ENCODE measurements around the gene RBM44.

The RBM44 gene

GRCh38 chr2:237883951-237884446 lies 85.4 kb downstream of the RBM44 start:
- peak overlapping the region; percentile 45 for H3K9ac ChIP-seq (ENCODE audit: low read length)
- no peaks in the 10 kb centered on the region for H3K27me3 ChIP-seq (ENCODE audit: control insufficient read depth in 1 of 2, insufficient read depth in 2 of 2, low read length in 2 of 2)
- H3K4me3 ChIP-seq (ENCODE audit: low read depth in 1 of 2, low read length in 2 of 2), result no peak overlapping the region

GRCh38 chr2:237884681-237885080 lies 86.1 kb downstream of the RBM44 start:
- Histone ChIP-seq H3K27ac (ENCODE audit: low read depth, low read length) (peak overlapping the region; percentile 91), H3K9me3 (ENCODE audit: low read length) (no peaks in the 10 kb centered on the region), H3K4me1 (ENCODE audit: insufficient read depth, low read length) (peaks cover 65% of the 10 kb centered on the region), H3K36me3 (ENCODE audit: insufficient read depth, low read length) (peaks cover 22% of the 10 kb centered on the region), H3K9ac (ENCODE audit: low read length) (peak overlapping the region; percentile 77), H3K4me3 (ENCODE audit: low read depth in 1 of 2, low read length in 2 of 2) (no peak overlapping the region), H3K27me3 (ENCODE audit: control insufficient read depth in 1 of 2, insufficient read depth in 2 of 2, low read length in 2 of 2) (no peaks in the 10 kb centered on the region)

More at GRCh38 chr2:237883951-237884446, 85.4 kb downstream of the RBM44 start:
- peaks cover 65% of the 10 kb centered on the region for H3K4me1 ChIP-seq (ENCODE audit: insufficient read depth, low read length)
- peaks cover 22% of the 10 kb centered on the region for H3K36me3 ChIP-seq (ENCODE audit: insufficient read depth, low read length)
- H3K27ac ChIP-seq (ENCODE audit: low read depth, low read length), result peak overlapping the region; percentile 91
- H3K9me3 ChIP-seq (ENCODE audit: low read length), result no peaks in the 10 kb centered on the region

DNA sequence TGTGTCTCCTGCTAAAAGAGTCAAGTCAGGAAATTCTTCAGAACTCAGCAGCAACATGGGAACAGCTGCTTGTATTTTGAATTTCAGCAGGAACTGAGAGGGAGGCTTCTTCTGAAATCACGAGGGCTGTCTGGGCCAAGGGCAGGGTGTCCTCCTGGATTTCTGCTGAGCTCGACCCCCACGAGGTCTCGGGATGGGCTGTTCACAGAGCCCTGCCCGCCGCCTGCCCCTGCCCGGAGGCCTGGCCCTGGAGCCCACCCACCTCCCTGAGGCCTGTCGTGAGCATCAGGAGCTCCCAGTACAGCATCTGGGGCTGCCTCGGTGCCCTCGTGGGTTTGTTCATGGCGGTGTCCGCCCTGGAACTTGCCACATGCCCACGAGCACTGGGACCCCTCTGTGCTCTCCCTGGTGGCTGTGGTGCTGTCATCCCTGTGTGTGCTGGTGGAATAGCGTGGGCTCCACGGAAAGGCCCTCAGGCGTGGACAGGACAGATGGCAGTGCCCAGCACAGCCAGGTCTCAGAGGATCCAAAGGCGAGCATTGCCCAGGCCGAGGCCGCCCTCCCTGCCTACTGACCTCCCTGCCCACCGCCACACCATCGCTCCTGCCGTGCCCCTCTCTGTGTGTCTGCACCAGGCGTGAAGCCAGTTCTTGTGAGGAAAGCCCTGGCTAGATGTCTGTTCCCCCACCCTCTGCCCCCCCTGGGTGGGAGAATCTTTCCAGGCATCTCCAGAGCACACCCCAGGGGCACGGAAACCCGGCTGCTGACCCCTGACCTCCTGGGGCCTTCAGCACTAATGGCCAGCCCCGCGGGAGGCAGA lies 86.7 kb downstream of the RBM44 start:
- Histone ChIP-seq H3K9ac (ENCODE audit: low read length) (peak overlapping the region; percentile 77), H3K27ac (ENCODE audit: low read depth, low read length) (peak overlapping the region; percentile 91)

GRCh38 chr2:237885931-237886684 lies 87.5 kb downstream of the RBM44 start:
- peak overlapping the region; percentile 77 for H3K9ac ChIP-seq (ENCODE audit: low read length)
- H3K4me1 ChIP-seq (ENCODE audit: insufficient read depth, low read length), result peaks cover 65% of the 10 kb centered on the region
- H3K9me3 ChIP-seq (ENCODE audit: low read length), result no peaks in the 10 kb centered on the region
- peak overlapping the region; percentile 91 for H3K27ac ChIP-seq (ENCODE audit: low read depth, low read length)
- H3K27me3 ChIP-seq (ENCODE audit: control insufficient read depth in 1 of 2, insufficient read depth in 2 of 2, low read length in 2 of 2), result no peaks in the 10 kb centered on the region
- no peak overlapping the region for H3K4me3 ChIP-seq (ENCODE audit: low read depth in 1 of 2, low read length in 2 of 2)
- peaks cover 12% of the 10 kb centered on the region for H3K36me3 ChIP-seq (ENCODE audit: insufficient read depth, low read length)

More for the DNA sequence above, 86.7 kb downstream of the RBM44 start:
- H3K9me3 ChIP-seq (ENCODE audit: low read length), result no peaks in the 10 kb centered on the region
- peaks cover 65% of the 10 kb centered on the region for H3K4me1 ChIP-seq (ENCODE audit: insufficient read depth, low read length)
- H3K4me3 ChIP-seq (ENCODE audit: low read depth in 1 of 2, low read length in 2 of 2), result no peak overlapping the region
- H3K36me3 ChIP-seq (ENCODE audit: insufficient read depth, low read length), result peaks cover 20% of the 10 kb centered on the region
- H3K27me3 ChIP-seq (ENCODE audit: control insufficient read depth in 1 of 2, insufficient read depth in 2 of 2, low read length in 2 of 2), result no peaks in the 10 kb centered on the region

GRCh38 chr2:237886685-237887481 lies 88.3 kb downstream of the RBM44 start:
- Histone ChIP-seq H3K4me3 (ENCODE audit: low read depth in 1 of 2, low read length in 2 of 2) (peak overlapping the region in 1 of 2 donors; percentile 2), H3K27me3 (ENCODE audit: control insufficient read depth in 1 of 2, insufficient read depth in 2 of 2, low read length in 2 of 2) (no peaks in the 10 kb centered on the region)

DNA sequence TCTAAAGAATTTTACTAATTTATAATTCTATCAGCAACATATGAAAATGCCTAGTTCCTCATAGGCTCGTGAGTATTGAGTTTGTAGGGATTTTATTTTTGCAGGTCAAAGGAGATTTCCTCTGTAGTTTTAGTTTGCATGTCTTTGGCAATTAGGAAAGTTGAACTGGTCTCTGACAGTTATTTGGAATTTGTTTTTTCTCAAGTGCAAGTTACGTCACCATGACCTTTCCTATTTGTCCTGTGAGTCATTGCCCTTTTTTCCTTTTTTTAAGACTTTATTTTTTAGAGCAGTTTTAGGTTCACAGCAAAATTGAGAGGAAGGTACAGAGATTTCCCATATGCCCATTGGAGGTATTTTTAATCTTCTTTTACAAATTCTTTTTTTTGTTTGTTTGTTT lies 89.8 kb downstream of the RBM44 start:
- no peaks in the 10 kb centered on the region for H3K27me3 ChIP-seq (ENCODE audit: control insufficient read depth in 1 of 2, insufficient read depth in 2 of 2, low read length in 2 of 2)
- no peak overlapping the region for H3K4me3 ChIP-seq (ENCODE audit: low read depth in 1 of 2, low read length in 2 of 2)
- H3K36me3 ChIP-seq (ENCODE audit: insufficient read depth, low read length), result no peaks in the 10 kb centered on the region
- H3K27ac ChIP-seq (ENCODE audit: low read depth, low read length), result peak overlapping the region; percentile 96
- H3K9me3 ChIP-seq (ENCODE audit: low read length), result no peaks in the 10 kb centered on the region
- H3K4me1 ChIP-seq (ENCODE audit: insufficient read depth, low read length), result peaks cover 65% of the 10 kb centered on the region
- no peak overlapping the region for H3K9ac ChIP-seq (ENCODE audit: low read length)

More at GRCh38 chr2:237886685-237887481, 88.3 kb downstream of the RBM44 start:
- Histone ChIP-seq H3K9ac (ENCODE audit: low read length) (peak overlapping the region; percentile 11), H3K9me3 (ENCODE audit: low read length) (no peaks in the 10 kb centered on the region), H3K4me1 (ENCODE audit: insufficient read depth, low read length) (peaks cover 65% of the 10 kb centered on the region), H3K27ac (ENCODE audit: low read depth, low read length) (peak overlapping the region; percentile 96), H3K36me3 (ENCODE audit: insufficient read depth, low read length) (peaks cover 5% of the 10 kb centered on the region)

DNA sequence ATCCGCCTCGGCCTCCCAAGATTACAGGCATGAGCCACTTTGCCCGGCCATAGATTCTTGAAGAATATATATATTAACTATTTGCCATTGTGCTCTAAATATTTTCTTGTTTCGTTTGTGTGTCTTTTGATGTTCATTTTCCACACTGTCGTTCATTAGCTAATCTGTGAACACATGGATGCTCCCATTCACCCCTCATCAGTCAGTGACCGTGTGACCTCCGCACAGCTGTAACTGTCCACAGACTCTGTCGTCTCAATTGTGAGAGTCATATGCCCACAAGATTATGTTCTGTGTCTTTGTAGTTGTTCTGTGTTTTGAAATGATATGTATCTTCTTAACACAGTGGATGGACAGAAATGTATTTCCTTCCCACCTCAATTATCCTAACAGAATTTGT lies 90.4 kb downstream of the RBM44 start:
- Histone ChIP-seq H3K27ac (ENCODE audit: low read depth, low read length) (peak overlapping the region; percentile 74), H3K9me3 (ENCODE audit: low read length) (no peaks in the 10 kb centered on the region), H3K36me3 (ENCODE audit: insufficient read depth, low read length) (no peaks in the 10 kb centered on the region), H3K4me3 (ENCODE audit: low read depth in 1 of 2, low read length in 2 of 2) (no peak overlapping the region), H3K4me1 (ENCODE audit: insufficient read depth, low read length) (peaks cover 62% of the 10 kb centered on the region), H3K9ac (ENCODE audit: low read length) (no peak overlapping the region), H3K27me3 (ENCODE audit: control insufficient read depth in 1 of 2, insufficient read depth in 2 of 2, low read length in 2 of 2) (no peaks in the 10 kb centered on the region)

GRCh38 chr2:237889811-237890210 lies 91.2 kb downstream of the RBM44 start:
- Histone ChIP-seq H3K9me3 (ENCODE audit: low read length) (no peaks in the 10 kb centered on the region), H3K9ac (ENCODE audit: low read length) (no peak overlapping the region), H3K27me3 (ENCODE audit: control insufficient read depth in 1 of 2, insufficient read depth in 2 of 2, low read length in 2 of 2) (no peaks in the 10 kb centered on the region), H3K27ac (ENCODE audit: low read depth, low read length) (peak overlapping the region; percentile 42), H3K4me3 (ENCODE audit: low read depth in 1 of 2, low read length in 2 of 2) (no peak overlapping the region), H3K36me3 (ENCODE audit: insufficient read depth, low read length) (peaks cover 3% of the 10 kb centered on the region), H3K4me1 (ENCODE audit: insufficient read depth, low read length) (peaks cover 62% of the 10 kb centered on the region)

Measured in muscle layer of colon (tissue), 2 donors.